Non-pigmented ciliary epithelial cell (primary cell): ENCODE results near the gene HOXB7.

ENCODE experiments used
- DNase-seq: peaks from one replicate; pipeline ENCODE4 v3.0.0-alpha.2; 2010; ENCODE audit warnings: low read depth

Gene HOXB7

GRCh38 chr17:48594538-48595277 is 16.1 kb downstream of the HOXB7 start:
- DNase-seq = no peak

GRCh38 chr17:48593840-48594537 is 16.8 kb downstream of the HOXB7 start:
- DNase-seq = no peak

- DNase-seq = no peak
Measured at GRCh38 chr17:48593126-48593829, 17.5 kb downstream of the HOXB7 start, which contains the start of gene HOXB5. HOXB5 (minus strand) TSS chr17:48593779; CDS start chr17:48593682, 97 bp downstream.

GRCh38 chr17:48592577-48592976 is 18.2 kb downstream of the HOXB7 start:
- no peak for DNase-seq

GRCh38 chr17:48592057-48592514 is 18.7 kb downstream of the HOXB7 start:
- DNase-seq = no peak

- DNase-seq = no peak
Measured at GRCh38 chr17:48591255-48592056, 19.4 kb downstream of the HOXB7 start.

GRCh38 chr17:48590607-48591161 is 20.1 kb downstream of the HOXB7 start:
- no peak for DNase-seq

- DNase-seq = no peak
Measured at GRCh38 chr17:48589831-48590606, 20.8 kb downstream of the HOXB7 start, which contains the start of gene HOXB3. HOXB3 (minus strand) TSS chr17:48590241; CDS start chr17:48552474, 37,767 bp downstream.

- no peak for DNase-seq
Measured at GRCh38 chr17:48589060-48589830, 21.6 kb downstream of the HOXB7 start.

- no peak for DNase-seq
Measured at GRCh38 chr17:48588528-48588927, 22.3 kb downstream of the HOXB7 start.

GRCh38 chr17:48588074-48588415 is 22.8 kb downstream of the HOXB7 start:
- DNase-seq = no peak

- DNase-seq = no peak
Measured at GRCh38 chr17:48587276-48588073, 23.3 kb downstream of the HOXB7 start.

- no peak for DNase-seq
Measured at GRCh38 chr17:48586355-48587258, 24.2 kb downstream of the HOXB7 start.

- DNase-seq = no peak
Measured at GRCh38 chr17:48584223-48584741, 26.5 kb downstream of the HOXB7 start.

GRCh38 chr17:48583708-48584222 is 27.1 kb downstream of the HOXB7 start:
- no peak for DNase-seq

- DNase-seq = no peak
Measured at GRCh38 chr17:48582750-48583069, 28.1 kb downstream of the HOXB7 start.

GRCh38 chr17:48579760-48580554 is 30.9 kb downstream of the HOXB7 start:
- no peak for DNase-seq
